GM12891 (cell line): ENCODE data around the gene APBB2.

ENCODE experiments used
- PAX5 ChIP-seq: IDR thresholded peaks from 2 replicates; pipeline ENCODE4 v1.6.1; 2011; ENCODE audit warnings: low read length, moderate library complexity, mild to moderate bottlenecking; ENCODE audit not compliant: insufficient read depth, severe bottlenecking
- POLR2A ChIP-seq: IDR thresholded peaks from 2 replicates; pipeline ENCODE4 v1.6.1; 2011; ENCODE audit warnings: low read depth, low read length, control low read depth
- POLR2AphosphoS5 ChIP-seq: IDR thresholded peaks from 2 replicates; pipeline ENCODE4 v1.6.1; 2011; ENCODE audit warnings: low read depth, low read length, control low read depth
- TAF1 ChIP-seq: IDR thresholded peaks from 2 replicates; pipeline ENCODE4 v1.6.1; 2011; ENCODE audit warnings: low read depth, low read length, control low read depth

DNA sequence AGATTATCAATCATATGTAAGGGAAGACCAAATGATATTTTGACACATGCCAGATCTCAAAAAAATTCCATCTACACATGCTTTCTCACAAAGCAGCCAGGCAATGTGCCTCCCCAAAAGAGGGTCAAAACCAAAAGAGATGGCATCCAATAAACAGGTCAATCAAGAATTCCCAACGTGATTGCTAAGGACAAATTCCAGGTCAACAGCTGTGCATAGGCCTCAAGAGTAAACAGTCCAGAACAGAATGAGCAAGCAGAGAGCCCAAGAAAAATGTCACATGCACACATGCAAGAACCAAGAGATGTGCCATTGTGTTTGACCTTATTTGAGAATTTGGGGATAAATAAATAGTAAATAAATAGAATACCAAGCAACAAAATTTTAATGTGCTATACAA is 136.7 kb downstream of the APBB2 start:
- TF ChIP-seq POLR2AphosphoS5 (no peak), POLR2A (no peak), TAF1 (no peak), PAX5 (no peak)
